PC-9 (cell line): ENCODE results near the gene TMEM63B.

Experiments
- CTCF ChIP-seq: fragments of 200-600 bp; sonication (generic); conservative IDR thresholded peaks from 2 replicates; pipeline ENCODE4 v1.6.1; 2017; ENCODE audit warnings: mixed run types, antibody characterized with exemption, mild to moderate bottlenecking, moderate library complexity
- EZH2 ChIP-seq: fragments of 200-600 bp; sonication (generic); IDR thresholded peaks from 2 replicates; pipeline ENCODE4 v1.8.0; 2017; ENCODE audit warnings: antibody characterized with exemption, low read depth

- TF ChIP-seq CTCF (no peak), EZH2 (no peak)
These were observed 16.4 kb downstream of the TMEM63B start for GRCh38 chr6:44143731-44144130.
